ENCODE results near the gene BTG2.
"Not testable (repeated sequence)": the region's sequence is repeated elsewhere in the genome, so short reads cannot be mapped to it uniquely, and the experiment has no call there.

BTG2 gene

DNA sequence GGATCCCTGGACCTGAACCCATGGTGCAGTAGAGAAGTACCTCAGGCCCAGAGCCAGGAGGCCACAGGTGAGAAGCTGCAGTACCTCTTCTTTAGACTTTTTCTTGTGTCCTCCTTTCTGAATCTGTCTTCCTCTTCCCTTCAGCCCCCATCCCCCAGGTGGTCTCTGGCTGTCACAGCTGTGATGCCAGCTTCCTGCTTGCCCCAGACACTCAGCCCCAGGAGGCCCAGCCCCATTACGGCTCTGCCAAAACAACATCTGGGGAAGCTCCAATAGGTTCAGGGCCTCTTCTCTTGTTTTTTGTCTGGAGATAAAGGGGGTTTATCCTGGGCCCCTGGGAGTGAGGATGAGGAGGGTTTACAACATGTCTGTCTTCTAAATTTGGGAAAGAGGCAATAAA is 9.5 kb upstream of the BTG2 start:
- no peak for DNase-seq (ENCODE audit: low read depth)

DNA sequence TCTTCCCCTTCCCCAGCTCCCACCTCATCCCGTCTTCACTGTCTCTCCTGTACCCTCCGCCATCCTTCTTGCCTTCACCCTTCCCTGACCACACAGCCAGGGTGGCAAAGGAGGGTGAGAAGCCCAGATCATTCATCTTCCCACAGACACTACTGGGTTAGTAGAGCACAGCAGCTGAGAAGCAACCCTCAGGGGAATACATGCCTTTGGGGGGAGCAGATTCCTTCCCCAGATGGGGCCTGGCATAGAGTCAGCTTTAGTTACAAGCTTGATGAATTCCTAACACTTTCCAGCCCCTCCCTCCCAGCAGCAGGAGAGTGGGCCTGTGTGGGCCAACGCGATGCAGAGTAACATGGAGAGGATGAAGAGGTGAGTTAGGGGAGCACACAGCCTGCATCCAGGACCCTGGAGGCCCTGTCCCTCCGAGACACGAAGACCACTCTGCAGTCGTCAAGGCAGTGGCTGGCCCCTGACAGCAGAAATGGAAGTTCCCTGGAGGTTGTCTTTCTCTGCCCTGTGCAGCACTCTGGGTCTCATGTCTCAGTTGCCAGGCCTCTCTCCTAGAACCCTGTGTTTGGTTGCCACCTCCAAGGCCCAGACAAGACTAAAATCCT is 8.8 kb upstream of the BTG2 start:
- DNase-seq (ENCODE audit: low read depth), result no peak

GRCh38 chr1:203299169-203299568 is 6.2 kb upstream of the BTG2 start:
- DNase-seq (ENCODE audit: low read depth), result no peak

- not testable (repeated sequence) for DNase-seq (ENCODE audit: low read depth)
Observed at GRCh38 chr1:203299719-203300429, 5.4 kb upstream of the BTG2 start.

GRCh38 chr1:203300441-203301330 is 4.6 kb upstream of the BTG2 start:
- no peak for DNase-seq (ENCODE audit: low read depth)

DNA sequence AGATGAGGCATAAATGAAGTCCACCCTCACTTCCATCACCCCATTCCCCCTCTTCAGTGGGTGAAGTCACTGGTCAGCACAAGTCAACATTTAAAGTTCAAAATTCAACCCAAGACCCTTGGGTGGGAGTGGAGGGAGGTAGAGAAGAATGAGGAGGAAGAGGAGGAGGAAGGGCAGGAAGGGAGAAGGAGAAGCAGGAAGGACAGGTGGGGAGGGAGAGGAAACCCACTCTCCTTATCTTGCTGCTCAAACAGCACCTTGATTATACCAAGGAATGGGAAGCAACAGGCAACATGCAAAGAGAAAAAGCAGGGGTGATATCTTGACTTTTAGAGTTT is 4.0 kb upstream of the BTG2 start:
- DNase-seq (ENCODE audit: low read depth), result no peak

DNA sequence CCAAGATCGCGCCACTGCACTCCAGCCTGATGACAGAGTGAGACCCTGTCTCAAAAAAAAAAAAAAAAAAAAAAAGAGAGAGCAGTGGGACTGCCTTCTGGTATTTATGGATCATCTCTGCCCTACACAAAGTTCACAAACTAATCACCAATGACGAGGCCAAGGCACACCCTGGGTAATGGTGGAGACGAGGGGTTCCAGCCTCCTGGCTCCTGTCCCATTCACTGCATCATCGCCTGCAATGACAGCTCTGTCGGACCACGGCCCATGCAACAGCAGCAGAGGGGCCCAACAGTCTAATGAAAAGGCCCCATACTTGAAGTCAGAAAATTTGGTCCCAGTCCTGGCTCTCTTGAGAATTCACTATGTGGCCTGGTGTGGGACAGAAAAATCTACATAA is 2.9 kb upstream of the BTG2 start:
- DNase-seq (ENCODE audit: low read depth), result no peak

DNA sequence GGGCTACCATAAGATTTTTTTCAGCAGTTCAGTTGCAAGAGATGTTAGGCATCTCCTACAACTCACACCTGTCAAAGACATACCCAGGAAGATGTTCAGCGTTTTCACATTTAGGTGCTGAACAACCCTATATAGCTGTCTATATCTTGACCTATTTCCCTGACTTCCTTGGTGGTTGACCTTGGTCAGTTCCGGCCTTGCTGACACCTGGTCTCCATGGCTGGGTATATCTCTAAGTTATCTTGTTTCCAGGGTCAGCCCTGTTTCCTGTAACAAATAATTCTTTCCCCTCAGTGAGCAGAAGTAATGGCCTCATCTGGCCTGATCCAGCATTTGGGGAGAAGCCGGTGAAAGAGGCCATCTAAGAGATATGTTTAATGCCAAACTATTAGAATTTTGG is 2.4 kb upstream of the BTG2 start:
- DNase-seq (ENCODE audit: low read depth), result no peak

- DNase-seq (ENCODE audit: low read depth), result no peak
Observed at GRCh38 chr1:203304391-203304918, 864 bp upstream of the BTG2 start.

DNA sequence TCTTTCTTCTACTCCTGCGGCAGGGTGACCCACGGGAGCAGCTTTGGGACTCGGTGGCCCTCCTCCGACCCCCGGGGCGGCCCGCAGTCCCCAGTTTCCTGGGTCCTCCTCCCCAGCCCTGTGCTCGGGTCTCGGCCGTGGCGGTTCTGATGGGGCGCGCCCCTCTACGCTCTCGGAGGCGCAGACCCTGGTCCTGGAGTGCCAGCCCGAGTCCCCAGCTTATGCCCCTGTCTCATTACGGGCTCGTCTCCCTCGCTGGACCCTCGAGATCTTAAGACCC is 430 bp downstream of the BTG2 start:
- DNase-seq (ENCODE audit: low read depth), result no peak

DNA sequence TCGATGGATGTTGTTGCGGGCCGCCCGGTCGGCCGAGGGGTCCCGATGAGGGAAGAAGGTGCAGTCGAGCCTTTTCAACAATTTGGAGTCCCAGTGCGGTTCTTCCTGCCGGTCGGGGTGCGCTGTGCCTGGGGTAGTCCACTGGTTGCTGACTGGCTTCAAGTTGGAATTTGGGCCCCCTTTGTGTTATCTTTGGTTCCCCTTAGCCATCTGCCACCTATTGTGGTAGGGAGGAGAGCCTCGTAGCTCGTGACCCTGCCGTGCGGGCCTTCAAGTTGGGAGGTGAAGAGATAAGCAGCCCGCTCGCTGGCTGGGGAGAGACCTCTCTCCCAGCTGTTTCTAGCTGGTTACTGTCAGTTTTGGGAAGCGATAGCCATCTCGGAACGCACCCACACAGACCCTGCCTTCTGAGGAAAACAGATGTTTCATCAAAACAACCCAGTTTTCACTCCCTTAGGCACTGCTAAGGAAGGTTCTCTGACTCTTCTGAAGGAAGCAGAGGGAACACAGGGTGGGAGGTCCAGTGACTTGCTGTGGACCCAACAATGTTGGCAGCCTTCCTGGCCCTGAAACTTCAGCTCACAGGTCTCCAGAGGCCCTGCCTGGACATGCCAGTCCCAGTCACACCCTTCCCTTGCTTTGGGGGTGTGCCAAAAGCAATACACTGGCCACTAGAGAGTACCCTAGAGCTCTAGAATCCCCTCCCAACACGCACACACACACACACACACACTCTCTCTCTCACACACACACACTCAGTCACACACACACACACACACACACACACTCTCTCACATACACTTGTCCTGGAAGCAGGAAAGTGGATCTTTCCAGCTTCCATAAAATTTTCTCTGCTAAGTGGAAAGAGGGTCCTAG is 1.0 kb downstream of the BTG2 start:
- no peak for DNase-seq (ENCODE audit: low read depth)

GRCh38 chr1:203306965-203307541 is 1.7 kb downstream of the BTG2 start:
- no peak for DNase-seq (ENCODE audit: low read depth)

GRCh38 chr1:203307641-203308126 is 2.4 kb downstream of the BTG2 start:
- DNase-seq (ENCODE audit: low read depth), result no peak

DNA sequence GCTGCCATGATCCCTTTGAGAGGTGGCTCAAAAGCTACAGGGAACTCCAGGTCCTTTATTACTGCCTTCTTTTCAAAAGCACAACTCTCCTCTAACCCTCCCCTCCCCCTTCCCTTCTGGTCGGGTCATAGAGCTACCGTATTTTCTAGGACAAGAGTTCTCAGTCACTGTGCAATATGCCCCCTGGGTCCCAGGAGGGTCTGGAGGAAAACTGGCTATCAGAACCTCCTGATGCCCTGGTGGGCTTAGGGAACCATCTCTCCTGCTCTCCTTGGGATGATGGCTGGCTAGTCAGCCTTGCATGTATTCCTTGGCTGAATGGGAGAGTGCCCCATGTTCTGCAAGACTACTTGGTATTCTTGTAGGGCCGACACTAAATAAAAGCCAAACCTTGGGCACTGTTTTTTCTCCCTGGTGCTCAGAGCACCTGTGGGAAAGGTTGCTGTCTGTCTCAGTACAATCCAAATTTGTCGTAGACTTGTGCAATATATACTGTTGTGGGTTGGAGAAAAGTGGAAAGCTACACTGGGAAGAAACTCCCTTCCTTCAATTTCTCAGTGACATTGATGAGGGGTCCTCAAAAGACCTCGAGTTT is 3.1 kb downstream of the BTG2 start:
- DNase-seq (ENCODE audit: low read depth), result no peak

DNA sequence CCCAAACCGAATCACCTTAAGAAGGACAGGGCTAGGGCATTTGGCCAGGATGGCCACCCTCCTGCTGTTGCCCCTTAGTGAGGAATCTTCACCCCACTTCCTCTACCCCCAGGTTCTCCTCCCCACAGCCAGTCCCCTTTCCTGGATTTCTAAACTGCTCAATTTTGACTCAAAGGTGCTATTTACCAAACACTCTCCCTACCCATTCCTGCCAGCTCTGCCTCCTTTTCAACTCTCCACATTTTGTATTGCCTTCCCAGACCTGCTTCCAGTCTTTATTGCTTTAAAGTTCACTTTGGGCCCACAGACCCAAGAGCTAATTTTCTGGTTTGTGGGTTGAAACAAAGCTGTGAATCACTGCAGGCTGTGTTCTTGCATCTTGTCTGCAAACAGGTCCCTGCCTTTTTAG is 3.6 kb downstream of the BTG2 start:
- DNase-seq (ENCODE audit: low read depth), result no peak

- no peak for DNase-seq (ENCODE audit: low read depth)
Observed at GRCh38 chr1:203311368-203312301, 6.3 kb downstream of the BTG2 start.

GRCh38 chr1:203314025-203314759 is 8.9 kb downstream of the BTG2 start:
- DNase-seq (ENCODE audit: low read depth), result not testable (repeated sequence)

GRCh38 chr1:203316626-203317093 is 11.3 kb downstream of the BTG2 start:
- DNase-seq (ENCODE audit: low read depth), result no peak

Data from stimulated activated CD8-positive, alpha-beta memory T cell treated with anti-CD3 and anti-CD28 coated beads, Interleukin-4, amount 100 ng/mL, for 24 hours (primary cell).